ENCODE results near the gene PRDM16. TPM values are rescaled to one million over a fixed set of nuclear protein-coding genes. Genes with fewer than 3 reads are reported as not detected.
"Not testable (repeated sequence)": the region's sequence is repeated elsewhere in the genome, so short reads cannot be mapped to it uniquely, and the experiment has no call there.

The PRDM16 gene
- total and polyA plus RNA-seq, 8 donors, result 9.6 to 18.0 (median 14.7) TPM

DNA sequence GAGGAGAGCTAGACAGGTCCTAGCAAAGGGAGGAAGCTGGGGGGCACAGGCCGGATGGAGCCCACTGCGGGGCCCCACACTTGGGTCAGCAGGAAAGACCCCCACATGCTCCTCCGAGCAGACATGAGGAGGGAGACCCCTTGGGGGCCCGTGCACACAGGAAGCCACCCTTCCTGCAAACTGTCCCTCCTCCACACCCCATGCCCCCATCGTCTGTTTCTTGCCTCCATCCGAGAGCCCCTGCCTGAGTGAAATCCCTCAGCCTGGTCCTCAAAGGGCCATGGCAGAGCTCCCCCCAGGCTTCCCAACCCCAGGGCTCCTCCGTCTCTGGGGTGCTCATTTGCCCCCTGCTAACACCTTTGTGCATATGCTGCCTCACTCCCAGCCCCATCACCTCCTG lies 168.0 kb downstream of the PRDM16 start:
- Histone ChIP-seq H3K36me3 (no peaks in the 10 kb centered on the region), H3K4me1 (no peaks in the 10 kb centered on the region)

GRCh38 chr1:3237570-3237969 lies 168.6 kb downstream of the PRDM16 start:
- TF ChIP-seq CTCF (IDR thresholded peaks at IDR 0.05), result no peak
- peaks cover 0 to 59% of the 10 kb centered on the region in 2 donors for H3K27me3 ChIP-seq

More for the DNA sequence above, 168.0 kb downstream of the PRDM16 start:
- Histone ChIP-seq H3K9me3 (no peaks in the 10 kb centered on the region), H3K27ac (no peak overlapping the region), H3K27me3 (peaks cover 0 to 57% of the 10 kb centered on the region in 2 donors), H3K4me3 (no peak overlapping the region)
- intact Hi-C loops (cut with DNase I), result no loop called here
- no peak for ATAC-seq
- TF ChIP-seq CTCF (IDR thresholded peaks at IDR 0.05), result no peak
- peak in 1 of 4 donors; percentile 51 for DNase-seq

GRCh38 chr1:3237994-3238702 lies 169.1 kb downstream of the PRDM16 start:
- peak; percentile 60 to 90 (median 80) for DNase-seq
- H3K4me1 ChIP-seq, result no peaks in the 10 kb centered on the region
- intact Hi-C loops (cut with DNase I), result no loop called here

More at GRCh38 chr1:3237570-3237969, 168.6 kb downstream of the PRDM16 start:
- ATAC-seq (peak; percentile 28), DNase-seq (peak in 1 of 4 donors; percentile 71)
- no peaks in the 10 kb centered on the region for H3K9me3 ChIP-seq
- intact Hi-C loops (cut with DNase I), result no loop called here
- no peaks in the 10 kb centered on the region for H3K4me1 ChIP-seq
- no peak overlapping the region for H3K27ac ChIP-seq
- H3K36me3 ChIP-seq, result no peaks in the 10 kb centered on the region
- no peak overlapping the region for H3K4me3 ChIP-seq

GRCh38 chr1:3238703-3239278 lies 169.8 kb downstream of the PRDM16 start:
- H3K4me1 ChIP-seq, result no peaks in the 10 kb centered on the region
- ATAC-seq, result peak; percentile 60
- H3K9me3 ChIP-seq, result no peaks in the 10 kb centered on the region
- no peak for DNase-seq
- intact Hi-C loops (cut with DNase I), result no loop called here
- no peak overlapping the region for H3K27ac ChIP-seq
- peaks cover 0 to 63% of the 10 kb centered on the region in 2 donors for H3K27me3 ChIP-seq
- no peak for TF ChIP-seq CTCF (IDR thresholded peaks at IDR 0.05)
- H3K4me3 ChIP-seq, result no peak overlapping the region
- H3K36me3 ChIP-seq, result no peaks in the 10 kb centered on the region

More at GRCh38 chr1:3237994-3238702, 169.1 kb downstream of the PRDM16 start:
- Histone ChIP-seq H3K4me3 (no peak overlapping the region), H3K36me3 (no peaks in the 10 kb centered on the region), H3K27ac (no peak overlapping the region), H3K27me3 (peaks cover 0 to 58% of the 10 kb centered on the region in 2 donors), H3K9me3 (no peaks in the 10 kb centered on the region)
- TF ChIP-seq CTCF (IDR thresholded peaks at IDR 0.05), result no peak
- peak; percentile 88 for ATAC-seq

- intact Hi-C loops (cut with DNase I), result not testable (repeated sequence)
Measured at GRCh38 chr1:3239991-3240390, 171.0 kb downstream of the PRDM16 start.

More at GRCh38 chr1:3239991-3240390, 171.0 kb downstream of the PRDM16 start:
- DNase-seq, result peak in 1 of 4 donors; percentile 0
- H3K36me3 ChIP-seq, H3K4me1 ChIP-seq, H3K4me3 ChIP-seq, ATAC-seq, H3K9me3 ChIP-seq, H3K27ac ChIP-seq: not testable (repeated sequence)
- peaks cover 0 to 57% of the 10 kb centered on the region in 2 donors for H3K27me3 ChIP-seq

Data from left lung (tissue), 10 donors.